NCI-H82 treated with DMSO at 0.1 percent for 48 hours (cell line): ENCODE measurements around the gene ACO2.
"Not testable (repeated sequence)": the region's sequence is repeated elsewhere in the genome, so short reads cannot be mapped to it uniquely, and the experiment has no call there.

ENCODE experiments used
- DNase-seq: peaks from one replicate; lab custom pipeline; 2025; ENCODE audit not compliant: unreplicated experiment; lab: John Stamatoyannopoulos, UW

ACO2 gene

DNA sequence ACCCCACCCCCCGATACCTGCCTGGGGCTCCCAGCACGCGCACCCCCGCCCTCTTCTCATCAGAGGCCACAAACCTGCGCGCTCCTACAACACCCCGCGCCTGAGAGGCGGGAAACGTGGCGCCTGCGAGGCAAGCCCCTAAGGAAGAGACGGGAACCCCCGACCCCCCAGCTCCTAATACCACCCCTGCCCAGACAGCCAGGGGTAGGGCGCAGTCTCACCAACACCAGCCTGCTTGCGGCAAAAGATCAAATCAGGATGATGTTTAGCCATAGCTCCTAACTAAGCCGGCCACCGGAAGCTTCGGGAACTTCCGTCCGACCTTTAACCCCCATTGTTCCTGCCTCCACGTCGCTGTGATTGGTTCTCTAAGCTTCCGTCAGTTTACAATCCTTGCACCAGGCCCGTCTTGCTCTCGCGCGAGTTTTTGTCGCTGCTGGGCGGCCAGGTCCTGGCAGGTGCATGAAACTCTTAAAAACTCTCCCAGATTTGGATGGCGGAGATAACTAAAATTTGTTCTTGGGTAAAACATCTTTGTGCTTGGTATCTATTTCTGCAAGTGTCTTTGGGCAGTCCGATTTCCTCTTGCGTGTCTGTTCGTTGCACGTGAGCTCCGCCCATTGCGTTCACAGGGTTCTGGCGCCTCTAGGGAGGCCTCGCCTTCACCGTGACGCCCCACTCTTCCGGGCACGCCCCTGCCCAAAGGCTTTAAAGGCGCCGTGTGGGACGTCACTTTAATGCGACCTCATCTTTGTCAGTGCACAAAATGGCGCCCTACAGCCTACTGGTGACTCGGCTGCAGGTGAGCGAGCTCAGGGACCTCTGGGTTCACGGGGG lies at the start of gene ACO2, which contains the start of gene PHF5A:
ACO2 (plus strand) TSS at position 737 of the 837 bp plus-strand sequence; CDS start at position 767, 30 bp downstream.
PHF5A (minus strand) TSS at position 312 of the 837 bp plus-strand sequence; CDS start at position 273, 39 bp downstream.
- DNase-seq, result peak; percentile 91

DNA sequence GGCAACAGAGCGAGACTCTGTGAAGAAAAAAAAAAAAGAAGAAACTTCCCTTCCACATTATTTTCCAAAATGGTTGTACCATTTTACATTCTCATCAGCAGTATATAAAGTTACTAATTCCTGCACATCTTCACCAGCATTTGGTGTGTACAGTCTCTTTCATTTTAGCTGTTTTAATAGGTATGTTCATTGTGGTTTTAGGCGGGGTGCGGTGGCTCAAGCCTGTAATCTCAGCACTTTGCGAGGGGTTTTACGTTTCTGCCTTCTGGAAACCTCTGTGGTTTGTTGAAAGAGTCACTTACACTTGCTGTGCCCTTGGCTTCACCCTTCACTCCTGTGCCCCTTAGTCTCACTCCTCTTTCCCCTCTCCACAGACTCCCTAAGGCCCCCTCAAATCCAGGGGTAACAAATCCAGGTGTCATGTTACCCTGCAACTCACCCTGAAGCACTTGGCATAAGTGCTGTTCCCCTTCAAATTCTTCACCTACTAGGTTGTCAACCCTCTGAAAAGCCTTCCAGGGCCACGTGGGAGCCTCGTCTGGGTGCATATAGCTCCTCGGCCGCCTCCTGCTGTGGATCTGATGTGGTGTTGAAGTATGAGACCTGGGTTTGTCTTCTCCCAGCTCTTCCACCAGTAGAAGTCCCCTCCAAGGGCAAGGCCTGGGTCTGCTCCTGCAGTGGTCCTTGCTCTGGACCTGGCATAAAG lies 43.1 kb upstream of the ACO2 start:
- no peak for DNase-seq

DNA sequence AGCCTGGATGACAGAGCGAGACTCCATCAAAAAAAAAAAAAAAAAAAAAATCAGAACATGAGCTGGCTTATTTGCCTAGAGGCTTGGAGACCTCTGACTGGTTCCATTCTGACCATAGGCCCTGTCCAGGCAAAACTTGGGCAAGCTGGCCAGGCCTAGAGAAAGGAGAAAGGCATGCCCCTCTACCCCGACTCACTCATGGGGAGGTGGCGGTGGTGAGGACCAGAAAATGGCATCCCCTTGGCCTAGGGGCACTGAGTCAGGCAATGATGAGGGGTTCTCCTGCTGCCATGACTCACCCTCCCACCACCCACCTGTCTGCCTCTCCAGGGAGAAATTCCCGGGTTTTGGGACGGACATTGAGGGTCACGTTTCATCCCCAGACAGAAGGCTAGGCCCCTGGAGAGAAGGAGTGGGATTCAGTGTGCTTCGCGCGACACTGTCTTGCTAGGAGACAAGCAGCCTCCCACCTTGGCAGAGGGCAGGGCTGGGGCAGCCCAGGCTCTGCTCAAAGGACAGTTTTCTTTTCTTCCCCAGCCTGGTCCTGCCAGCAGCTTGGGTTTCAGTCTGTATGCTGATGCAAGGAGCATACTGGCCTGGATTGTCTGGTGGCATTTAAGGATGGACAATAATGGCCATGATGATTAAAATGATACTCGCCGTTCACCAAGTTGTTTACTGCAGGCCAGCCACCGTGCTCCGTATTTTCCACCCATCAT lies 39.5 kb upstream of the ACO2 start:
- no peak for DNase-seq

DNA sequence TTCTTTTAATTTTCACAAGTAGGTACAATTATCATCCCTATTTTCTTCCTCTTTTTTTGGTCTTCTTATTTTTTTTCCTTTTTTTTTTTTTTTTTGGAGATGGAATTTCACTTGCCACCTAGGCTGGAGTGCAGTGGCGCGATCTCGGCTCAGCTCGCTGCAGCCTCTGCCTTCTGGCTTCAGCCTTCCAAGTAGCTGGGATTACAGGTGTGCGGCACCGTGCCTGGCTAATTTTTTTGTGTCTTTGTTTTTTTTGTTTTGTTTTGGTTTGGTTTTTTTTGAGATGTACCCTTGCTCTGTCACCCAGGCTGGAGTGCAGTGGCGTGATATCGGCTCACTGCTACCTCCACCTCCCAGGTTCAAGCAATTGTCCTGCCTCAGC lies 39.0 kb upstream of the ACO2 start:
- DNase-seq, result no peak

DNA sequence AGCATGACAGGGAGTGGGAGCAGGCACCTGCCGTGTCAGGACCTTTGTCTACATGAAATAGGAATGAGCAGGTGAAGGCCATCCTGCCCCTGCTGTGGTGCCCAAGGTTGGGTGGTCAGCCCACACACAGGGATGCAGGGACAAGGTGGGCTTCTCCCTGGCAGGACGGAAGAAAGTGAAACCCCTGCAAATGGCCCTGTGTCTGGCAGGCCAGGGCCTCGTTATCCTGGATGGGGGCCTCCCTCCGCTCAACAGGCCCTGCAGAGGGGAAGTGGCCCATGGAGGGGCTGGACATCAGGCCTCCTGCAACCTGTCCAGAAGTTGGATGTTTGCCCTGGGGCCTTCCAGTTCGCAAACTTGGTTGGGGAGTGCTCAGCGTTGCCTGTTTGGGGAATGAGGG lies 37.3 kb upstream of the ACO2 start:
- DNase-seq, result no peak

DNA sequence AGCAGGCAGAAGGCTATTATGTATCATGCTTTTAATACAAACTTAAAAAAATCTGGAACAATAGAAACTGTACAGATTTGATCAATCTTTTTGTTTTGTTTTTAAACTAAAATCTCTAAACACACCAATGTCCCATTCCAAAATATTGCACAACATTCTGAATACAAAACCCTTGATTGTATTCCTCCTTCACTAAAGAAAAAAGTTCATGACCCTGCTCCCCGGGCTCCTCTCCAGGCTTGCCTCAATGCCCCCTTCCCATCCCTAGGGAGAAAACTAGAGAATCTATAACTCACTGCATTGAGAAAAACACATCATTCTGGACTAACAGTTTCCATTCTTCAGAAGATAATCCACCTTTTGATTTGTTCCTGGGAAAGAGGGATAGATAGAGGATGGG lies 35.4 kb upstream of the ACO2 start:
- DNase-seq, result not testable (repeated sequence)

DNA sequence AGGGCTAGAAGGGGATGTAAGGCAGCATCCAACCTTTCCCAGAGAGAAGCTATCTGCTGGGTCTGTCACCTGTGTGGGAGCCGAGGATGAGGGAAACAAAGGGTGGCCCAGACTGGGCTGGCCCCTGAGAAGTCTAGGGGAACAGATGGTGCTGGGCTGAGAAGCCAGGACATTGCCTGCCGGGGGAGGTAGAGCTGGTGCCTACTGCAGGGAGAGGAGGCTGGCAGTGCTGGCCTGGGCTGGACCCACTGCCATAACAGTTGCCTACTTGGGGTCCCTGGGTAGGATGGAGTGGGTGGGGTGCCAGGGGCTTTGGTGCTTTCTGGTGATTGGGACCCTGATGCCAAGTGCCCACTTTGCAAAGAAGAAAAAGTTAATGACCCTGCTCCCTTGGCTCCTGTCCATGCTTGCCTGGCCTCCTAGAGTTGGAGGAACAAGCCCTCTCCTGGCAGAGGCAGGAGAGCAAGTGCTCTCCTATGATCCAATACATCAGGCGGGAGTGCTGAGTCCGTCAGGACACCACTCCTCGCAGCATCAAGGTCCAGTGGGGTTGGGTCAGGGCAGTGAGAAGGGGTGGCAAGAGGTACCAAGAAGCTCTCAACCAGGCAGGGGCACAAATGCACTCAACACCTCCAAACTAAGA lies 34.4 kb upstream of the ACO2 start:
- DNase-seq, result not testable (repeated sequence)

- no peak for DNase-seq
Measured at GRCh38 chr22:41435560-41435959, 33.4 kb upstream of the ACO2 start.

DNA sequence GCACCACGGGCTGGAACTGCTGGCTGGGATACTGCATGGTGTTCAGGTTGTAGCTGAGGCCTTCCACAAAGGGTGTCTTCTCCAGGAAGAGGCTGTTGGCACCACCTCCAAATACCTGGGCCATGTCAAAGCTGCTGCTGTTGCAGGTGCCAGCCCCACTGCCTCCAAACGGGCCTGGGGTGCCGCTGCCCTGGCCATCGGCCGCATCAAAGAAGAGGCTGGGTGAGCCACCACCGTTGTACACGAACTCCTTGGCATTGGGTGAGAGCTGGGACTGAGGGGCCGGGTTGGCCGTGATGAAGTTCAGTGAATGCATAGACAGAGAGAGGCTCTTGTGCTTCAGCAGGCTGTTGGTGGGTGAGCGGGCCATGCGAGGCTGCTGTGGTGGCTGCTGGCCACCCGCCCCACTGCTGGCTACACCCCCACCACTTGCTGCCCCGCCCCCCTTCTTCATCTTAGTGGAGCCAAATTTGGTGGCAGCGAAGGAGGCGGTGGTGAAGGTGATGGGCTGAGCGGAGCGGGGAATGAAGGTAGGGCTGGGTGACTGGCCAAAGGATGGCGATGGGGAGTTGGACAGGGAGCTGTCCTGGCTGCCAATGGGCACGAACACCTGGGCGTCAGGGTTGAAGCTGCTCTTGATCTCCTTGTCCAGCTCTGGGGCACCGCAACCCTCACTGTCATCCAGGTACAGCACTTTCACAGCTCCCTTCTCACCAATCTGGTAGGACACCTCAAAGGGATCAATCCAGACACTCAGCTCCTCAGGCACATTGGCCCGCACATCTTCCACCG lies 32.4 kb upstream of the ACO2 start:
- DNase-seq, result no peak

- no peak for DNase-seq
Measured at GRCh38 chr22:41437198-41437597, 31.7 kb upstream of the ACO2 start.

GRCh38 chr22:41440511-41440910 lies 28.4 kb upstream of the ACO2 start:
- not testable (repeated sequence) for DNase-seq

DNA sequence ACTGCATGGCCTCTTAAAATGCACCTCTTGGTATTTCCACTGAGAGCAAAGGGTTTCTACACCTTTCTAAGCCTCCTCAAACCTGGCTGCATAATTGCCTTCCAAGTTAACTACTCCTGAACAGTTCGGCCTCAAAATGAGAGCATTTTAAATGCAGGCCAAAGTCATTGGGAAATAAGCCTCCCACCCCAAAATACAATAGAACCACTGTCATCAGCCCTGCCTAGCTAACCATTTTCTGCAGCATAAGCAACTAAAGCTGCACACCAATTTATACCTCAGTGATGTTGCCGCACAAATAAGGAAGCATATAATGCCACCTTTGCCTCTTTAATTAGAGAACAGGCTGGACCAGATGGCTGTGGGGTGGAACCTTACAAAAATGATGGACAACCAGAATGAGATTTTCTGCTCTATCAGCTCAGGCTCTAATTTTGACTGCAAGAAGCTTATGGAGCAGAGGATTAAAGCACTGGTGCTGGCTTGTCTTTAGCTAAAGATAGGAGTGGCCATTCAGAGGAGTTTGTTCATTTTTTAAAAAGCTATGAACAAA lies 26.6 kb upstream of the ACO2 start:
- DNase-seq, result peak; percentile 89

DNA sequence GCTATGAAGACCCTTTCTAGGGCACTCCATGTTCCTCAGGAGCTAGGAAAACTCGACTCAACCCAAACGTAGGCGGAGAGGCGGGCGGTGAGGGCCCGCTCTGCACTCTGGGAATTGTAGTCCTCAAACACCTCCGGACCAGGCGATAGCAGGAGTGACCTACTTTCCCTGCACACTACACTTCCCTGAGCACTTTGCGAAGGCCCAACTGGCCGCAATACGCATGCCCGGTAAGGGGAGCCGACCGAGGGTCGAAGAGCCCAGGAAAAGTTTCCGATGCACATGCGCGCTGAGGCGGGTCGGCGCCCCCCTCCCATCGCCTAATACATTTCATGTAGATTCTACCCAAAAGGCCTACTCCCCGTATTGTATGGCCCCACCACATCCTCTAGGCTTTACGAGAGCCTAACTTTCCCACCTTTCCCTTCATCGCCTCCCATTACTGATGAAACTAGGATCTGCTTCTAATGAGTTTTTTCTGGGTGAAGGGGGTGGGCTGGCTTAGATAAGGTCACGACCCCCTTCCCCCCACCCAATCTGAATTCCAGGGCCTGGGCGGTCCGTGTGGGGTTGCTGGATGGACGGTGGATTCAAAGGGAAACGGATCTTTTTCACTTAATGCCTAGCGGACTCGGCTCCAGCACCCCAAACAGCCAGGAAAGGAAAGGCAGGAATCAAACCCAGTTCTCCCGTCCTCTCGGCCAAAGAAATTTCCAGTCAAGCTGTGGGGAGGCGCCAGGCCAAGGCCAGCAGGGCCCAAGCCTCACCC lies 24.4 kb upstream of the ACO2 start:
- DNase-seq, result peak; percentile 91

DNA sequence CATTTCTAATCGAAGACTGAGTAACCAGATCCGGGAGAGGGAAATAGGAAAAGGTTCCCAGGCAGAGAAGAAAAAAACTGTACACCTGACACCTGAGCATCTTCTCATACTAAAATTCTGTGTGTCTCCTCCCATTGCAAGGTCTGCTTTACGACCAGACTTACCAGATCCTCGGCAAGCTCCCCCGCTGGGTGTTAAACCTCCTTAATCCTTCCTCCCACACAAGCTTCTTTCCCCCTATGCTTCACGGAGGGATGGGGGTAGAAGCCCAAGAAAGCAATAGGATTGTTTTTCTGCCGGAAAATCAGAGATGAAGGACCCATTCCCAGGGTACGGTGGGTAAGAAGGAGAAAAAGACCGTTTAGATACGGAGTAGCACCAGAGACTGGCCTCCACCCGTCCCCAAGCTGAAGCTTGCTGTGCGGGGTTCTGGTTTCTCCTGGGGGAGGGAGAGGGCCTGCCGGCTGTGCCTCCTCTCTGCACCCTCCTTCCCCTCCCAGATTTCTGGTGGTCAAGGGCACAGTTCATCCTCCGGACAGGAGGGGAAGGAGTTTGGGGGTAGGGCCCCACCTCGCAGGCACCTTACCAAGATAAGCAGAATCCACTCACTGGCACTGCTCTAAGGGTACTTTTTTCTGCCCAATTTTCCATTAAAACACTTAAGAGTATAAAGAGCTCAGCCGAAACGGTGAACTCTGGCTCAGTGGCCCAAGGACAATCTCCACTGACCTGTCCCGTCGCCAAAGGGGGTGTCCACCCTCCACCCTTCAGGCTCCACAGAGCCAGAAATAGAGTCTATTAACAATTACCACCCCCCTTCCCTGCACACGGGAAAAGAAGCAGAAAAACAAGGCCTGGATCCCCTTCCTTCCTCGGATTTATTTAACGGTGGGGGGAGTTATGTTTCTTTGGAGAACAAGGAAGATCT lies 23.5 kb upstream of the ACO2 start:
- DNase-seq, result peak; percentile 66

DNA sequence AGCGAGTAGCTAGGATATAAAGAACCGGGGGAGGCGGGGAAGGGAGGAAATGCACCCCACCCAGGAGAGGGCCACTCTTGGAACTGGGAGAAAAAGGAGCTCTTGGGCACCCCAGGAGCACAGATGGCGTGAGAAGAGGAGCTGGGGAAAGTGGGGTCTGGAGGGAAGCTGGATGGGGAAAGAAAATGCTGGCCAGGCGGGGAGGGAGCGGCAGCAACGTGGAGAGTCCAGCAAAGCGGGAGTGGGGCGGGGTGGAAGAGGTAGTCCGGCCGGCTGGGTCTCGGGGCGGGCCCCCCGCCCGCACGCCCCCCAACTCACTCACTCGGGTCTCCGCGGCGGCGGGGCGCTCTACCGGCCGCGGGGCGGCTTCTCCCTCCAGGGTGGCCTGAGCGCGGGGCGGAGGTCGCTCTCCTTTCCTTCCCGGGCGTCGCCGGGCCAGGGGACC lies 22.8 kb upstream of the ACO2 start:
- no peak for DNase-seq

GRCh38 chr22:41446639-41447434 lies 22.1 kb upstream of the ACO2 start, which contains the start of gene TOB2:
TSS of gene TOB2 (minus strand) at chr22:41446801. CDS start at chr22:41437345, 9,456 bp downstream.
- peak; percentile 76 for DNase-seq
